Osteoblast (primary cell): Measurements from ENCODE around the gene TMCC2. TPM values are rescaled to one million over a fixed set of nuclear protein-coding genes. Genes with fewer than 3 reads are reported as not detected.
"Not testable (repeated sequence)": the region's sequence is repeated elsewhere in the genome, so short reads cannot be mapped to it uniquely, and the experiment has no call there.

Experiments used
- DNase-seq: peaks from one replicate; pipeline ENCODE4 v3.0.0; 2011; ENCODE audit warnings: low spot score, mixed read lengths; ENCODE audit not compliant: insufficient read length; ENCODE audit errors: missing footprints
- H2AFZ ChIP-seq: 2 replicates; pipeline ENCODE4 v1.6.0; 2011; ENCODE audit warnings: mild to moderate bottlenecking, low read length
- H3K27ac ChIP-seq: 2 replicates; pipeline ENCODE4 v1.5.1; 2011; ENCODE audit warnings: mild to moderate bottlenecking, low read depth, low read length, moderate library complexity
- H3K27me3 ChIP-seq: 2 replicates; pipeline ENCODE4 v1.6.0; 2012; ENCODE audit warnings: mild to moderate bottlenecking, control low read depth, inconsistent platforms, low read length, moderate library complexity; ENCODE audit not compliant: insufficient read depth
- H3K36me3 ChIP-seq: 2 replicates; pipeline ENCODE4 v1.5.1; 2011; ENCODE audit warnings: mild to moderate bottlenecking, low read length, control low read depth, moderate library complexity; ENCODE audit not compliant: insufficient read depth
- H3K4me1 ChIP-seq: 2 replicates; pipeline ENCODE4 v1.5.1; 2011; ENCODE audit warnings: mild to moderate bottlenecking, low read length, control low read depth, moderate library complexity; ENCODE audit not compliant: insufficient read depth
- H3K4me2 ChIP-seq: 2 replicates; pipeline ENCODE4 v1.6.0; 2011; ENCODE audit warnings: mild to moderate bottlenecking, low read length; ENCODE audit not compliant: insufficient read depth
- H3K4me3 ChIP-seq: fragments of 200-600 bp; sonication (generic); 3 replicates; pipeline ENCODE4 v1.5.1; 2012; ENCODE audit warnings: mild to moderate bottlenecking, low read length, inconsistent platforms; ENCODE audit not compliant: insufficient read depth
- H3K79me2 ChIP-seq: 2 replicates; pipeline ENCODE4 v1.6.0; 2012; ENCODE audit warnings: mild to moderate bottlenecking, low read length, control low read depth, inconsistent platforms; ENCODE audit not compliant: insufficient read depth
- H3K9me3 ChIP-seq: 2 replicates; pipeline ENCODE4 v1.5.1; 2011; ENCODE audit warnings: low read depth, low read length, control low read depth
- H4K20me1 ChIP-seq: 2 replicates; pipeline ENCODE4 v1.6.0; 2012; ENCODE audit warnings: mild to moderate bottlenecking, low read length, control low read depth; ENCODE audit not compliant: insufficient read depth
- CTCF ChIP-seq: IDR thresholded peaks from 2 replicates; pipeline ENCODE4 v1.5.1; 2011; ENCODE audit warnings: mild to moderate bottlenecking, low read depth, low read length, moderate library complexity; ENCODE audit errors: extremely low read depth
- total RNA-seq: library from RNA; depleted of rRNA; stranded (reverse); fragments of >200 nt; gene quantifications from 2 replicates; pipeline ENCODE4 v1.2.3, GENCODE V29; 2012

Gene TMCC2
- total RNA-seq, 1 donor: 1.8 TPM

- no peak overlapping the region for H3K4me2 ChIP-seq
- no peak overlapping the region for H2AFZ ChIP-seq
- no peaks in the 10 kb centered on the region for H3K27me3 ChIP-seq
- H3K36me3 ChIP-seq: no peaks in the 10 kb centered on the region
- no peak overlapping the region for H3K4me3 ChIP-seq
- no peaks in the 10 kb centered on the region for H3K79me2 ChIP-seq
- no peak overlapping the region for H3K27ac ChIP-seq
- no peak for DNase-seq
- H4K20me1 ChIP-seq: no peaks in the 10 kb centered on the region
- H3K9me3 ChIP-seq: no peaks in the 10 kb centered on the region
- H3K4me1 ChIP-seq: peaks cover 13% of the 10 kb centered on the region
- no peak for TF ChIP-seq CTCF
Observed at GRCh38 chr1:205232127-205232820, 4.5 kb downstream of the TMCC2 start.

DNA sequence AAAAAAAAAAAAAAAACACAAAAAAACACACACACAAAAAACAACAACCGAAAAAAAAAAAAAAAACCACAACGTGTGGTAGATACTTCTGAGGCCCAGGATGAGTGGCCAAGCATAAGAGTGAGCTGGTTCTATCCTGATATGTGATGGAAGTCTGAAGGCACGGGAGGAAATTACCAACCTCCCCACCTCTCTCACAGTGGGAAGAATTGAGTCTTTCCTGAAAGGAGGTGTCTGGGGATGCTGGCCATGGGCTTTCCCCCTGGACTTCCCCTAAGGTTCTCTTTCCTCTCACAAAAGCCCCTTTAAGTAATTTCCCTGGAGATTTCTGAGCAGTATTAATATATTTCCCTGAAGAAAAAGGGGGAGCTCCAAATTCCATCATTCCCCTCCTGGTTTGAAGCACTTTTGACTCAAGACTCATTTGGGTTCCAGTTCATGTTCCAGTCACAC is 5.2 kb downstream of the TMCC2 start:
- H3K36me3 ChIP-seq: no peaks in the 10 kb centered on the region
- H2AFZ ChIP-seq: no peak overlapping the region
- TF ChIP-seq CTCF: no peak
- H3K4me3 ChIP-seq: no peak overlapping the region
- peaks cover 10% of the 10 kb centered on the region for H3K4me1 ChIP-seq
- H3K27ac ChIP-seq: no peak overlapping the region
- H3K9me3 ChIP-seq: no peaks in the 10 kb centered on the region
- H3K4me2 ChIP-seq: no peak overlapping the region
- H4K20me1 ChIP-seq: no peaks in the 10 kb centered on the region
- H3K27me3 ChIP-seq: no peaks in the 10 kb centered on the region
- no peaks in the 10 kb centered on the region for H3K79me2 ChIP-seq
- no peak for DNase-seq

- not testable (repeated sequence) for H3K4me1 ChIP-seq, H3K79me2 ChIP-seq, H3K4me3 ChIP-seq, H3K4me2 ChIP-seq, H3K9me3 ChIP-seq, H3K27ac ChIP-seq, H3K36me3 ChIP-seq, DNase-seq, H2AFZ ChIP-seq, H4K20me1 ChIP-seq, H3K27me3 ChIP-seq
Observed at GRCh38 chr1:205233986-205234385, 6.2 kb downstream of the TMCC2 start.

DNA sequence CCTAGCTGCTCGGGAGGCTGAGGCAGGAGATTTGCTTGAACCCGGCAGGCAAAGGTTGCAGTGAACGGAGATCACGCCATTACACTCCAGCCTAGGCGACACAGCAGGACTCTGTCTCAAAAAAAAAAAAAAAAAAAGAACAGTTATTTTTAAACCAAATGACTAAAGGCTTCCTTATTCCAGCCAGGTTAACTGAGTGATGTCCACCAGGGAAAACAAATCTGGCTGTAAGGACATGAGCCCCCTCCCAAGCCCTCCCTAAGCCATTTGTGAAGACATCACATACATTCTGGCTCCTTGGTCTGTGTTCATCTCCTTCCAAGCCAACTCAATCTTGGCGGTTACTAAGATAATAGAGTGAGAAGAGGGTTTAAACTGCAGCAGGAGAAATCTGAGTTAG is 8.2 kb downstream of the TMCC2 start:
- Histone ChIP-seq H3K4me3 (no peak overlapping the region), H3K9me3 (no peaks in the 10 kb centered on the region), H3K27ac (no peak overlapping the region), H3K79me2 (no peaks in the 10 kb centered on the region), H3K36me3 (no peaks in the 10 kb centered on the region), H3K27me3 (no peaks in the 10 kb centered on the region), H3K4me1 (no peaks in the 10 kb centered on the region), H3K4me2 (no peak overlapping the region), H4K20me1 (no peaks in the 10 kb centered on the region), H2AFZ (no peak overlapping the region)
- TF ChIP-seq CTCF: no peak
- DNase-seq: peak; percentile 62
